ENCODE results near the gene HMMR. TPM values are rescaled to one million over a fixed set of nuclear protein-coding genes. Genes with fewer than 3 reads are reported as not detected.
A peak's percentile ranks its signal among the peaks of the same experiment; 100 is the strongest.

Gene HMMR
- total RNA-seq, 1 donor from 2014 or later: 0.91 TPM

GRCh38 chr5:163440954-163441353 lies 19.5 kb upstream of the HMMR start:
- Histone ChIP-seq H3K27ac (replicated peaks) (no peak overlapping the region), H3K9me3 (replicated peaks) (no peaks in the 10 kb centered on the region), H3K27me3 (ENCODE audit: low read depth) (no peaks in the 10 kb centered on the region), H3K4me3 (no peak overlapping the region), H3K4me1 (peaks cover 68% of the 10 kb centered on the region), H3K36me3 (peaks cover 59% of the 10 kb centered on the region)
- DNase-seq: no peak
- intact Hi-C loops (cut with micrococcal nuclease): no loop called here
- TF ChIP-seq CTCF (IDR thresholded peaks at IDR 0.05; ENCODE audit: borderline replicate concordance): no peak

GRCh38 chr5:163444526-163444925 lies 15.9 kb upstream of the HMMR start:
- Histone ChIP-seq H3K4me3 (no peak overlapping the region), H3K4me1 (peaks cover 41% of the 10 kb centered on the region), H3K9me3 (replicated peaks) (no peaks in the 10 kb centered on the region), H3K27ac (replicated peaks) (no peak overlapping the region), H3K36me3 (peaks cover 95% of the 10 kb centered on the region), H3K27me3 (ENCODE audit: low read depth) (no peaks in the 10 kb centered on the region)
- DNase-seq: no peak
- no peak for TF ChIP-seq CTCF (IDR thresholded peaks at IDR 0.05; ENCODE audit: borderline replicate concordance)
- intact Hi-C loops (cut with micrococcal nuclease): no loop called here

GRCh38 chr5:163445345-163445744 lies 15.1 kb upstream of the HMMR start:
- DNase-seq: no peak

GRCh38 chr5:163447191-163447590 lies 13.2 kb upstream of the HMMR start:
- Histone ChIP-seq H3K4me3 (no peak overlapping the region), H3K9me3 (replicated peaks) (no peaks in the 10 kb centered on the region), H3K4me1 (peaks cover 23% of the 10 kb centered on the region), H3K27me3 (ENCODE audit: low read depth) (no peaks in the 10 kb centered on the region), H3K27ac (replicated peaks) (no peak overlapping the region), H3K36me3 (peaks cover 88% of the 10 kb centered on the region)
- intact Hi-C loops (cut with micrococcal nuclease): no loop called here
- DNase-seq: no peak
- TF ChIP-seq CTCF (IDR thresholded peaks at IDR 0.05; ENCODE audit: borderline replicate concordance): no peak

More at GRCh38 chr5:163445345-163445744, 15.1 kb upstream of the HMMR start:
- Histone ChIP-seq H3K36me3 (peaks cover 90% of the 10 kb centered on the region), H3K4me3 (no peak overlapping the region), H3K9me3 (replicated peaks) (no peaks in the 10 kb centered on the region), H3K27me3 (ENCODE audit: low read depth) (no peaks in the 10 kb centered on the region), H3K27ac (replicated peaks) (peak overlapping the region; percentile 16), H3K4me1 (peaks cover 33% of the 10 kb centered on the region)
- intact Hi-C loops (cut with micrococcal nuclease): no loop called here
- no peak for TF ChIP-seq CTCF (IDR thresholded peaks at IDR 0.05; ENCODE audit: borderline replicate concordance)

- no peak for DNase-seq
- intact Hi-C loops (cut with micrococcal nuclease): no loop called here
- Histone ChIP-seq H3K4me3 (no peak overlapping the region), H3K27ac (replicated peaks) (no peak overlapping the region), H3K36me3 (peaks cover 84% of the 10 kb centered on the region), H3K9me3 (replicated peaks) (no peaks in the 10 kb centered on the region), H3K27me3 (ENCODE audit: low read depth) (no peaks in the 10 kb centered on the region), H3K4me1 (peaks cover 23% of the 10 kb centered on the region)
- no peak for TF ChIP-seq CTCF (IDR thresholded peaks at IDR 0.05; ENCODE audit: borderline replicate concordance)
These were observed 12.6 kb upstream of the HMMR start for GRCh38 chr5:163447875-163448274.

- H3K4me1 ChIP-seq: peaks cover 23% of the 10 kb centered on the region
- no peak for DNase-seq
- peaks cover 84% of the 10 kb centered on the region for H3K36me3 ChIP-seq
- no peak overlapping the region for H3K4me3 ChIP-seq
- intact Hi-C loops (cut with micrococcal nuclease): no loop called here
- H3K27me3 ChIP-seq (ENCODE audit: low read depth): no peaks in the 10 kb centered on the region
- H3K9me3 ChIP-seq (replicated peaks): no peaks in the 10 kb centered on the region
- H3K27ac ChIP-seq (replicated peaks): no peak overlapping the region
- no peak for TF ChIP-seq CTCF (IDR thresholded peaks at IDR 0.05; ENCODE audit: borderline replicate concordance)
These were observed 11.9 kb upstream of the HMMR start for GRCh38 chr5:163448491-163448890.
